HepG2 (cell line): ENCODE results near the gene CYP4F22. TPM values are rescaled to one million over a fixed set of nuclear protein-coding genes. Genes with fewer than 3 reads are reported as not detected.

Experiments
- ATAC-seq: fragments of 200-7000 bp; cut with Tn5 transposase; 3 replicates; pipeline ENCODE4 v1.9.1; 2020; ENCODE audit warnings: mild to moderate bottlenecking, moderate library complexity
- BruUV-seq: library from RNA; stranded (reverse); fragments of 400-500 nt; replicated peaks from 2 replicates; lab custom pipeline; 2021; lab: Mats Ljungman, UMichigan
- CTCF ChIA-PET: fragments of 300-600 bp; formaldehyde crosslinking; extraction: SDS; loops from one replicate; lab custom pipeline; 2021; ENCODE audit warnings: low total read pairs, inconsistent platforms, low intra/inter-chr PET ratio; lab: Yijun Ruan, JAX
- POLR2A ChIA-PET: fragments of 350-600 bp; sonication (Branson Sonifier 250); formaldehyde crosslinking; loops from one replicate; lab custom pipeline; 2020; ENCODE audit warnings: antibody characterized with exemption, inconsistent platforms; lab: Yijun Ruan, JAX
- DNase-seq: peaks from one replicate; pipeline ENCODE4 v3.0.0-alpha.2; 2015; ENCODE audit warnings: low spot score
- FAIRE-seq: peaks from 3 replicates; lab custom pipeline; 2011; peaks lifted over from hg19 to GRCh38; lab: Jason Lieb, UNC
- H2AFZ ChIP-seq: one replicate; pipeline ENCODE4 v1.6.1; 2011; ENCODE audit warnings: low read length, inconsistent platforms
- H3K27ac ChIP-seq: fragments of 300-600 bp; 3 replicates; pipeline ENCODE4 v1.8.0; 2011; ENCODE audit warnings: mixed run types, mild to moderate bottlenecking, mixed read lengths, low read length, inconsistent platforms; ENCODE audit not compliant: insufficient read depth; ENCODE audit errors: extremely low read length
- H3K27me3 ChIP-seq, 2 experiments: fragments of 200-600 bp in 1 of 2; 2 replicates in 1 of 2; 3 replicates in 1 of 2; pipeline versions ENCODE4 v1.6.0 to v1.8.0; 2011; ENCODE audit warnings: low read length in 2 of 2, mild to moderate bottlenecking in 2 of 2, moderate library complexity in 2 of 2, inconsistent platforms in 1 of 2; ENCODE audit not compliant: insufficient read depth in 2 of 2, control insufficient read depth in 1 of 2
- H3K36me3 ChIP-seq, 2 experiments: fragments of 200-600 bp in 1 of 2; replicated peaks in 1 of 2; 2 replicates in 1 of 2; 3 replicates in 1 of 2; pipeline versions ENCODE4 v1.5.1 to v1.8.0; 2011; ENCODE audit warnings: low read length in 2 of 2, inconsistent platforms in 1 of 2; ENCODE audit not compliant: insufficient read depth in 2 of 2, control insufficient read depth in 1 of 2
- H3K4me1 ChIP-seq: 2 replicates; pipeline ENCODE4 v1.5.1; 2012; ENCODE audit warnings: low read length, inconsistent platforms; ENCODE audit not compliant: insufficient read depth
- H3K4me2 ChIP-seq: 2 replicates; pipeline ENCODE4 v1.6.0; 2011; ENCODE audit warnings: low read depth, low read length, inconsistent platforms
- H3K4me3 ChIP-seq, 3 experiments: fragments of 200-600 bp in 1 of 3; sonication (generic), shearing (Covaris generic) in 1 of 3; replicated peaks in 1 of 3; 2 replicates each; pipeline ENCODE4 v1.5.1; 2011 to 2016; ENCODE audit warnings: low read length in 3 of 3, inconsistent platforms in 2 of 3, low read depth in 2 of 3, mild to moderate bottlenecking in 2 of 3, control low read depth in 1 of 3, mixed read lengths in 1 of 3; ENCODE audit not compliant: insufficient read depth in 1 of 3
- H3K79me2 ChIP-seq: one replicate; pipeline ENCODE4 v1.6.1; 2011; ENCODE audit warnings: low read length, inconsistent platforms; ENCODE audit not compliant: insufficient read depth
- H3K9ac ChIP-seq: 2 replicates; pipeline ENCODE4 v1.6.0; 2011; ENCODE audit warnings: mild to moderate bottlenecking, low read depth, low read length, inconsistent platforms; ENCODE audit not compliant: insufficient read depth
- H3K9me3 ChIP-seq: 2 replicates; pipeline ENCODE4 v1.5.1; 2012; ENCODE audit warnings: mild to moderate bottlenecking, low read length
- H4K20me1 ChIP-seq: 2 replicates; pipeline ENCODE4 v1.6.0; 2011; ENCODE audit warnings: inconsistent platforms, mild to moderate bottlenecking, low read length, moderate library complexity; ENCODE audit not compliant: insufficient read depth
- CEBPZ ChIP-seq: IDR thresholded peaks from 2 replicates; pipeline ENCODE4 v1.6.1; 2012; ENCODE audit warnings: low read length, improper control_type of control experiment
- MTF2 ChIP-seq: sonication (generic); formaldehyde crosslinking; IDR thresholded peaks from 2 replicates; pipeline ENCODE4 v1.5.0; 2020; ENCODE audit warnings: missing genetic modification reagents, borderline replicate concordance
- THAP7 ChIP-seq: sonication (generic); formaldehyde crosslinking; IDR thresholded peaks from 2 replicates; pipeline ENCODE4 v1.8.1; 2023; ENCODE audit warnings: mild to moderate bottlenecking, missing genetic modification reagents
- WGBS: methylation state at CpG from one replicate; pipeline ENCODE4 v1.1.6; 2017; ENCODE audit warnings: low lambda C conversion rate; 5-methylcytosine and 5-hydroxymethylcytosine counted together
- in situ Hi-C: cut with HindIII; loops from 2 replicates; pipeline ENCODE4 v1.10.0; 2017; ENCODE audit warnings: low pct_unique_long_range_greater_than_20kb; ENCODE audit not compliant: extremely low pct_ligation_motif_present
- intact Hi-C: fragments of 100-400 bp; cut with micrococcal nuclease; formaldehyde crosslinking; loops from one replicate; pipeline ENCODE4 v1.10.0; 2022; ENCODE audit not compliant: unreplicated experiment
- polyA plus RNA-seq, 8 experiments: library from polyadenylated mRNA; depleted of rRNA in 3 of 8; stranded (reverse) in 7 of 8; unstranded in 1 of 8; fragments of >200 nt; fragmentation: Illumina TruSeq in 4 of 8; extraction: Trizol in 4 of 8; gene quantifications; 2 replicates each; pipeline versions ENCODE4 v1.2.1 to v1.2.3, GENCODE V29; 2011 to 2016; ENCODE audit warnings: low read depth in 4 of 8, missing spikeins in 1 of 8, mixed read lengths in 1 of 8; ENCODE audit not compliant: insufficient read depth in 1 of 8
- total RNA-seq, 5 experiments: library from RNA; depleted of rRNA; stranded (reverse); fragments of >200 nt; fragmentation: Illumina TruSeq; extraction: Trizol; gene quantifications; 2 replicates each; pipeline ENCODE4 v1.2.3, GENCODE V29; 2016; ENCODE audit warnings: low read depth in 1 of 5
- TF ChIP-seq, protein P1 (sequence below): sonication (generic); formaldehyde crosslinking; IDR thresholded peaks from 2 replicates; pipeline ENCODE4 v1.4.0; 2020; ENCODE audit warnings: missing genetic modification reagents, mild to moderate bottlenecking, borderline replicate concordance
- TF ChIP-seq, protein P2 (sequence below): IDR thresholded peaks from 2 replicates; pipeline ENCODE4 v1.6.1; 2012; ENCODE audit warnings: low read depth, low read length, improper control_type of control experiment
- TF ChIP-seq, protein P3 (sequence below): sonication (generic); formaldehyde crosslinking; IDR thresholded peaks from 2 replicates; pipeline ENCODE4 v1.5.0; 2020; ENCODE audit warnings: mild to moderate bottlenecking, missing genetic modification reagents
- TF ChIP-seq, protein P4 (sequence below): sonication (generic); formaldehyde crosslinking; IDR thresholded peaks from 2 replicates; pipeline ENCODE4 v1.4.0; 2020; ENCODE audit warnings: mild to moderate bottlenecking, missing genetic modification reagents, borderline replicate concordance

Gene CYP4F22
- total and polyA plus RNA-seq, 2 of the 13 experiments (the other 11 are each of a cell fraction or from before 2014, with no cell fraction given): 0.05 TPM; not detected in 1

DNA sequence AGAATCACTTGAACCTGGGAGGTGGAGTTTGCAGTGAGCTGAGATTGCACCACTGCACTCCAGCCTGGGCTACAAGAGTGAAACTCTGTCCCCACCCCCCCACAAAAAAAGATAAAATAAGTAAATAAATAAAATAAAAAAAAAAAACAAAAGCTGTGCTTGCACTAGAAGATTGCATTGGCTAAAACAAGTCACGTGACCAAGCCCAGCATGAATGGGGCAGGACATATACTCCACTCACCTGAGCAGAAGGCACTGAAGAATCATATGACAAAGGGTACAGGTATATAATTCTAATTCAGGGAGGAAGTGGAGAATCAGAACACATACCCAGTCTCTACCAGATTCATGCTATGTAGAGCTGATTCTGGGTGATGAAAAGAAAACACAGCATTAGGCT lies 36.6 kb downstream of the CYP4F22 start:
- Histone ChIP-seq H4K20me1 (no peaks in the 10 kb centered on the region), H3K27me3 (no peaks in the 10 kb centered on the region), H3K4me2 (no peak overlapping the region), H3K9ac (no peak overlapping the region), H2AFZ (no peak overlapping the region), H3K9me3 (no peaks in the 10 kb centered on the region), H3K4me3 (no peak overlapping the region), H3K79me2 (no peaks in the 10 kb centered on the region), H3K27ac (no peak overlapping the region), H3K36me3 (no peaks in the 10 kb centered on the region), H3K4me1 (peaks cover 12% of the 10 kb centered on the region)
- intact Hi-C loops: no loop called here
- DNase-seq (no peak), ATAC-seq (no peak), FAIRE-seq (no peak)
- CTCF ChIA-PET: no interaction called here
- in situ Hi-C loops: no loop called here
- POLR2A ChIA-PET: no interaction called here
- BruUV-seq: no TSS peak
- WGBS: 45% methylated on average over 1 of the region's 1 CpG
- TF ChIP-seq, protein P1, sequence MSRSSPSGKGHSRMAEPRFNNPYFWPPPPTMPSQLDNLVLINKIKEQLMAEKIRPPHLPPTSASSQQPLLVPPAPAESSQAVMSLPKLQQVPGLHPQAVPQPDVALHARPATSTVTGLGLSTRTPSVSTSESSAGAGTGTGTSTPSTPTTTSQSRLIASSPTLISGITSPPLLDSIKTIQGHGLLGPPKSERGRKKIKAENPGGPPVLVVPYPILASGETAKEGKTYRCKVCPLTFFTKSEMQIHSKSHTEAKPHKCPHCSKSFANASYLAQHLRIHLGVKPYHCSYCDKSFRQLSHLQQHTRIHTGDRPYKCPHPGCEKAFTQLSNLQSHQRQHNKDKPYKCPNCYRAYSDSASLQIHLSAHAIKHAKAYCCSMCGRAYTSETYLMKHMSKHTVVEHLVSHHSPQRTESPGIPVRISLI: no peak
- TF ChIP-seq, protein P2, sequence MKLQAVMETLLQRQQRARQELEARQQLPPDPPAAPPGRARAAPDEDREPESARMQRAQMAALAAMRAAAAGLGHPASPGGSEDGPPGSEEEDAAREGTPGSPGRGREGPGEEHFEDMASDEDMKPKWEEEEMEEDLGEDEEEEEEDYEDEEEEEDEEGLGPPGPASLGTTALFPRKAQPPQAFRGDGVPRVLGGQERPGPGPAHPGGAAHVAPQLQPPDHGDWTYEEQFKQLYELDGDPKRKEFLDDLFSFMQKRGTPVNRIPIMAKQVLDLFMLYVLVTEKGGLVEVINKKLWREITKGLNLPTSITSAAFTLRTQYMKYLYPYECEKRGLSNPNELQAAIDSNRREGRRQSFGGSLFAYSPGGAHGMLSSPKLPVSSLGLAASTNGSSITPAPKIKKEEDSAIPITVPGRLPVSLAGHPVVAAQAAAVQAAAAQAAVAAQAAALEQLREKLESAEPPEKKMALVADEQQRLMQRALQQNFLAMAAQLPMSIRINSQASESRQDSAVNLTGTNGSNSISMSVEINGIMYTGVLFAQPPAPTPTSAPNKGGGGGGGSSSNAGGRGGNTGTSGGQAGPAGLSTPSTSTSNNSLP: no peak
- TF ChIP-seq MTF2 (CRISPR knock-in tag) (no peak), THAP7 (CRISPR knock-in tag) (no peak), CEBPZ (no peak)
- TF ChIP-seq, protein P3, sequence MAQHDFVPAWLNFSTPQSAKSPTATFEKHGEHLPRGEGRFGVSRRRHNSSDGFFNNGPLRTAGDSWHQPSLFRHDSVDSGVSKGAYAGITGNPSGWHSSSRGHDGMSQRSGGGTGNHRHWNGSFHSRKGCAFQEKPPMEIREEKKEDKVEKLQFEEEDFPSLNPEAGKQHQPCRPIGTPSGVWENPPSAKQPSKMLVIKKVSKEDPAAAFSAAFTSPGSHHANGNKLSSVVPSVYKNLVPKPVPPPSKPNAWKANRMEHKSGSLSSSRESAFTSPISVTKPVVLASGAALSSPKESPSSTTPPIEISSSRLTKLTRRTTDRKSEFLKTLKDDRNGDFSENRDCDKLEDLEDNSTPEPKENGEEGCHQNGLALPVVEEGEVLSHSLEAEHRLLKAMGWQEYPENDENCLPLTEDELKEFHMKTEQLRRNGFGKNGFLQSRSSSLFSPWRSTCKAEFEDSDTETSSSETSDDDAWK (CRISPR knock-in tag): no peak
- TF ChIP-seq, protein P4, sequence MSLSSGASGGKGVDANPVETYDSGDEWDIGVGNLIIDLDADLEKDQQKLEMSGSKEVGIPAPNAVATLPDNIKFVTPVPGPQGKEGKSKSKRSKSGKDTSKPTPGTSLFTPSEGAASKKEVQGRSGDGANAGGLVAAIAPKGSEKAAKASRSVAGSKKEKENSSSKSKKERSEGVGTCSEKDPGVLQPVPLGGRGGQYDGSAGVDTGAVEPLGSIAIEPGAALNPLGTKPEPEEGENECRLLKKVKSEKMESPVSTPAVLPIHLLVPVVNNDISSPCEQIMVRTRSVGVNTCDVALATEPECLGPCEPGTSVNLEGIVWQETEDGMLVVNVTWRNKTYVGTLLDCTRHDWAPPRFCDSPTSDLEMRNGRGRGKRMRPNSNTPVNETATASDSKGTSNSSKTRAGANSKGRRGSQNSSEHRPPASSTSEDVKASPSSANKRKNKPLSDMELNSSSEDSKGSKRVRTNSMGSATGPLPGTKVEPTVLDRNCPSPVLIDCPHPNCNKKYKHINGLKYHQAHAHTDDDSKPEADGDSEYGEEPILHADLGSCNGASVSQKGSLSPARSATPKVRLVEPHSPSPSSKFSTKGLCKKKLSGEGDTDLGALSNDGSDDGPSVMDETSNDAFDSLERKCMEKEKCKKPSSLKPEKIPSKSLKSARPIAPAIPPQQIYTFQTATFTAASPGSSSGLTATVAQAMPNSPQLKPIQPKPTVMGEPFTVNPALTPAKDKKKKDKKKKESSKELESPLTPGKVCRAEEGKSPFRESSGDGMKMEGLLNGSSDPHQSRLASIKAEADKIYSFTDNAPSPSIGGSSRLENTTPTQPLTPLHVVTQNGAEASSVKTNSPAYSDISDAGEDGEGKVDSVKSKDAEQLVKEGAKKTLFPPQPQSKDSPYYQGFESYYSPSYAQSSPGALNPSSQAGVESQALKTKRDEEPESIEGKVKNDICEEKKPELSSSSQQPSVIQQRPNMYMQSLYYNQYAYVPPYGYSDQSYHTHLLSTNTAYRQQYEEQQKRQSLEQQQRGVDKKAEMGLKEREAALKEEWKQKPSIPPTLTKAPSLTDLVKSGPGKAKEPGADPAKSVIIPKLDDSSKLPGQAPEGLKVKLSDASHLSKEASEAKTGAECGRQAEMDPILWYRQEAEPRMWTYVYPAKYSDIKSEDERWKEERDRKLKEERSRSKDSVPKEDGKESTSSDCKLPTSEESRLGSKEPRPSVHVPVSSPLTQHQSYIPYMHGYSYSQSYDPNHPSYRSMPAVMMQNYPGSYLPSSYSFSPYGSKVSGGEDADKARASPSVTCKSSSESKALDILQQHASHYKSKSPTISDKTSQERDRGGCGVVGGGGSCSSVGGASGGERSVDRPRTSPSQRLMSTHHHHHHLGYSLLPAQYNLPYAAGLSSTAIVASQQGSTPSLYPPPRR (CRISPR knock-in tag): no peak
